ENCODE measurements around the gene GSTM3. TPM values are rescaled to one million over a fixed set of nuclear protein-coding genes. Genes with fewer than 3 reads are reported as not detected.

The GSTM3 gene
- total and polyA plus RNA-seq, 9 of the 15 experiments (the other 6 are each of a cell fraction or from before 2014, with no cell fraction given): 3.9 to 24.5 (median 9.4) TPM

DNA sequence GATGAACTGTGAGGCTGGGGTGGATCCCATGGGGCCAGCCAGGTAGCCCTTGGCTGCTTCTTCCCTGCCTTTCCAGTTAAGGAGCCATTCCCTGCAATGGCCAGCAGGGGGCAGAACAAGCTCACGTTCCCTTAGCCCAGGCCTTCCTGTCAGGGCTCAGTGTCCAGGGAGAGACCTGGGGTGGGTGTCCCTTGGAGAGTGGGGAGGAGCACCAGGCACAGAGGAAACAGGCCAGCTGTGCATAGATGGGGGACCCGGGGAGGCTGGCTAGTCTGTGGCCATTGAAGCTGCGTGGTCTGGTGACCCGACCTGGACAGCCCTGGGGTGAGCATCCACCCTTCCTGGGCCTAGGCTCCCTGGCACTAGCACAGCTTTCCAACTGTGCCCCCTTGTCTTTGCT is 36.1 kb upstream of the GSTM3 start (continued):
- TF ChIP-seq, protein P1, sequence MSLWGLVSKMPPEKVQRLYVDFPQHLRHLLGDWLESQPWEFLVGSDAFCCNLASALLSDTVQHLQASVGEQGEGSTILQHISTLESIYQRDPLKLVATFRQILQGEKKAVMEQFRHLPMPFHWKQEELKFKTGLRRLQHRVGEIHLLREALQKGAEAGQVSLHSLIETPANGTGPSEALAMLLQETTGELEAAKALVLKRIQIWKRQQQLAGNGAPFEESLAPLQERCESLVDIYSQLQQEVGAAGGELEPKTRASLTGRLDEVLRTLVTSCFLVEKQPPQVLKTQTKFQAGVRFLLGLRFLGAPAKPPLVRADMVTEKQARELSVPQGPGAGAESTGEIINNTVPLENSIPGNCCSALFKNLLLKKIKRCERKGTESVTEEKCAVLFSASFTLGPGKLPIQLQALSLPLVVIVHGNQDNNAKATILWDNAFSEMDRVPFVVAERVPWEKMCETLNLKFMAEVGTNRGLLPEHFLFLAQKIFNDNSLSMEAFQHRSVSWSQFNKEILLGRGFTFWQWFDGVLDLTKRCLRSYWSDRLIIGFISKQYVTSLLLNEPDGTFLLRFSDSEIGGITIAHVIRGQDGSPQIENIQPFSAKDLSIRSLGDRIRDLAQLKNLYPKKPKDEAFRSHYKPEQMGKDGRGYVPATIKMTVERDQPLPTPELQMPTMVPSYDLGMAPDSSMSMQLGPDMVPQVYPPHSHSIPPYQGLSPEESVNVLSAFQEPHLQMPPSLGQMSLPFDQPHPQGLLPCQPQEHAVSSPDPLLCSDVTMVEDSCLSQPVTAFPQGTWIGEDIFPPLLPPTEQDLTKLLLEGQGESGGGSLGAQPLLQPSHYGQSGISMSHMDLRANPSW (CRISPR knock-in tag; IDR thresholded peaks at IDR 0.05): 0 out of 2 replicates have a peak, but pooled peaks have one; percentile 47
- TF ChIP-seq HMGN3 (IDR thresholded peaks at IDR 0.05; ENCODE audit: borderline replicate concordance, extremely low read depth, insufficient read length, low read depth, low read length): peak; percentile 28
- TF ChIP-seq ATF1 (CRISPR knock-in tag; IDR thresholded peaks at IDR 0.05): no peak
- peak; percentile 53; the same call in 1 of the 2 replicates for TF ChIP-seq ATF1 (tag; IDR thresholded peaks at IDR 0.05)
- TF ChIP-seq, protein P2, sequence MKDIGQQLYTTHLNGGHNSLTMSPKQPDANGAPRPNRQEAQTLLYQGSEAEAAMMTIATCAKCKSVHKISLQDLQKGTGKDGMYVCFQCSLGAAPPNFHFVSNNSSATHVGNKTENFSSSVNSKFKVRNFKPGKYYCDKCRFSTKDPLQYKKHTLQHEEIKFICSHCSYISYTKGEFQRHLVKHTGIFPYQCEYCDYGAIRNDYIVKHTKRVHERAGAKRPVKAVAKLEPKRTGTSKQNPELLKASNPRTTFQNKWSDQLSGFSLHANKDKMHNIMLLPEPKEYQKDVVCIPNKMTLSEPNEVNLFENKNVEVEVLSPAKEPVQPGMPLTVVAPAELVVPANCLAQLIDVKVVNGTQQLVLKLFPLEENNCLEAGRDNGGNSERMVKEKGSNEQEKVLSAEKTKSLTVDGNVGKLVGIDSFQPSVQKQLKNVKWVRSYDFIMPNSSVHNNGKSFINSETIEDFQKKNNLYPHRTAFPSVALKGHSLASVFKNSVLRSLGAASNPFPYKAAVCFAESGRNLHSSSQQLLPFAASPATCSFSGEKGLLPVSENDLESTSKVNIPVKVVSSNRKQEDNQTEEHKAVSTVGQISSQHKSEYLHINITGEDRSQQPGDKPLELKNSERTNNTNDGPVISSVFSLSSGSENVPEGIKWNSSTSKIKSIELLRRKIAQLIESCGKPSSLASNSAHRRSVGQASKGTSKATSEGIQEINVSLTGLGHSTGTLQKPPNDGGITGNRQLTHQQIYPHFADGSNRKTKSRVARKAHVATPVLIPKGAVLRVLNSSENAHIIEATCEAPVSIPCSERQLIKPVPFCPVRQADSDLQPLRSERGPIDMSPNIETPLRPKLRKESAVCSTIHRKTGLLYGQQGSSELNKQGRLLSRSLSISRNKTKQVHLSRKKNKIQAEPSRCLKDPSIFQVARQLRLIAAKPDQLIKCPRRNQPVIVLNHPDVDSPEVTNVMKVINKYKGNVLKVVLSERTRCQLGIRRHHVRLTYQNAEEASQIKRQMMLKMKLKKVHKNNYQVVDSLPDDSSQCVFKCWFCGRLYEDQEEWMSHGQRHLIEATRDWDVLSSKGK (CRISPR knock-in tag; IDR thresholded peaks at IDR 0.05): no peak
- TF ChIP-seq, protein P3, sequence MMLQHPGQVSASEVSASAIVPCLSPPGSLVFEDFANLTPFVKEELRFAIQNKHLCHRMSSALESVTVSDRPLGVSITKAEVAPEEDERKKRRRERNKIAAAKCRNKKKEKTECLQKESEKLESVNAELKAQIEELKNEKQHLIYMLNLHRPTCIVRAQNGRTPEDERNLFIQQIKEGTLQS (IDR thresholded peaks at IDR 0.05): no peak
- TF ChIP-seq, protein P3 (CRISPR knock-in tag; conservative IDR thresholded peaks at IDR 0.05): 0 out of 2 replicates have a peak, but pooled peaks have one; percentile 39
- TF ChIP-seq PCBP2 (IDR thresholded peaks at IDR 0.05; ENCODE audit: low read depth, low read length, poor library complexity, severe bottlenecking): no peak
- TF ChIP-seq ZKSCAN3 (CRISPR knock-in tag; IDR thresholded peaks at IDR 0.05): no peak
- peak; percentile 71 for TF ChIP-seq JUND (IDR thresholded peaks at IDR 0.05; ENCODE audit: borderline replicate concordance, low read depth, low read length)
- TF ChIP-seq JUND (tag; IDR thresholded peaks at IDR 0.05; ENCODE audit: borderline replicate concordance, low read depth, low read length): peak; percentile 68; the same call in 2 of the 3 replicates
- TF ChIP-seq KLF13 (tag; IDR thresholded peaks at IDR 0.05; ENCODE audit: borderline replicate concordance, low read depth): peak; percentile 8; the same call in 1 of the 2 replicates
- TF ChIP-seq, protein P4, sequence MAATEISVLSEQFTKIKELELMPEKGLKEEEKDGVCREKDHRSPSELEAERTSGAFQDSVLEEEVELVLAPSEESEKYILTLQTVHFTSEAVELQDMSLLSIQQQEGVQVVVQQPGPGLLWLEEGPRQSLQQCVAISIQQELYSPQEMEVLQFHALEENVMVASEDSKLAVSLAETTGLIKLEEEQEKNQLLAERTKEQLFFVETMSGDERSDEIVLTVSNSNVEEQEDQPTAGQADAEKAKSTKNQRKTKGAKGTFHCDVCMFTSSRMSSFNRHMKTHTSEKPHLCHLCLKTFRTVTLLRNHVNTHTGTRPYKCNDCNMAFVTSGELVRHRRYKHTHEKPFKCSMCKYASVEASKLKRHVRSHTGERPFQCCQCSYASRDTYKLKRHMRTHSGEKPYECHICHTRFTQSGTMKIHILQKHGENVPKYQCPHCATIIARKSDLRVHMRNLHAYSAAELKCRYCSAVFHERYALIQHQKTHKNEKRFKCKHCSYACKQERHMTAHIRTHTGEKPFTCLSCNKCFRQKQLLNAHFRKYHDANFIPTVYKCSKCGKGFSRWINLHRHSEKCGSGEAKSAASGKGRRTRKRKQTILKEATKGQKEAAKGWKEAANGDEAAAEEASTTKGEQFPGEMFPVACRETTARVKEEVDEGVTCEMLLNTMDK (IDR thresholded peaks at IDR 0.05; ENCODE audit: borderline replicate concordance, insufficient read depth, low read depth, low read length, poor library complexity, severe bottlenecking): no peak
- peak; percentile 34 for TF ChIP-seq BRD9 (IDR thresholded peaks at IDR 0.05; ENCODE audit: low read depth, partially characterized antibody)
- TF ChIP-seq BACH1 (tag; IDR thresholded peaks at IDR 0.05): no peak
- TF ChIP-seq SMC3 (conservative IDR thresholded peaks at IDR 0.05; ENCODE audit: insufficient read depth, low read depth, low read length): peak; percentile 100
- TF ChIP-seq CBX1 (IDR thresholded peaks at IDR 0.05; ENCODE audit: low read depth): 0 out of 2 replicates have a peak, but pooled peaks have one; percentile 28
- peak; percentile 45; the same call in 1 of the 2 replicates for TF ChIP-seq ATF7 (IDR thresholded peaks at IDR 0.05)
